ENCODE results near the gene GABRR1.

Gene GABRR1

GRCh38 chr6:89250239-89250638 lies 33.1 kb upstream of the GABRR1 start:
- ATAC-seq: no peak
- TF ChIP-seq SNAI2 (CRISPR knock-in tag; IDR thresholded peaks at IDR 0.05): no peak
- TF ChIP-seq ZNF565 (CRISPR knock-in tag; conservative IDR thresholded peaks at IDR 0.05; ENCODE audit: low read depth): no peak
- TF ChIP-seq RARB (CRISPR knock-in tag; IDR thresholded peaks at IDR 0.05): no peak
- no peak for TF ChIP-seq PPARA (CRISPR knock-in tag; IDR thresholded peaks at IDR 0.05; ENCODE audit: borderline replicate concordance)
- no peak for TF ChIP-seq POU6F1 (CRISPR knock-in tag; IDR thresholded peaks at IDR 0.05; ENCODE audit: borderline replicate concordance, low read depth)
- no peak for TF ChIP-seq TSHZ2 (CRISPR knock-in tag; IDR thresholded peaks at IDR 0.05)
- no peak for TF ChIP-seq BACH2 (CRISPR knock-in tag; IDR thresholded peaks at IDR 0.05; ENCODE audit: borderline replicate concordance)
- TF ChIP-seq ZNF8 (CRISPR knock-in tag; IDR thresholded peaks at IDR 0.05): no peak
- no peak for TF ChIP-seq ZC3H10 (CRISPR knock-in tag; IDR thresholded peaks at IDR 0.05)
- no peak for TF ChIP-seq ARNTL (CRISPR knock-in tag; IDR thresholded peaks at IDR 0.05; ENCODE audit: borderline replicate concordance, low read depth)
- no peak for TF ChIP-seq CSRNP3 (CRISPR knock-in tag; IDR thresholded peaks at IDR 0.05)

- no peak for TF ChIP-seq POU6F1 (CRISPR knock-in tag; IDR thresholded peaks at IDR 0.05; ENCODE audit: borderline replicate concordance, low read depth)
- TF ChIP-seq ZFP3 (CRISPR knock-in tag; IDR thresholded peaks at IDR 0.05): no peak
- no peak for TF ChIP-seq OSR1 (CRISPR knock-in tag; IDR thresholded peaks at IDR 0.05)
- TF ChIP-seq BACH2 (CRISPR knock-in tag; IDR thresholded peaks at IDR 0.05; ENCODE audit: borderline replicate concordance): no peak
- no peak for TF ChIP-seq CSRNP3 (CRISPR knock-in tag; IDR thresholded peaks at IDR 0.05)
- no peak for TF ChIP-seq ZNF70 (CRISPR knock-in tag; IDR thresholded peaks at IDR 0.05)
- no peak for TF ChIP-seq PPARA (CRISPR knock-in tag; IDR thresholded peaks at IDR 0.05; ENCODE audit: borderline replicate concordance)
- TF ChIP-seq PATZ1 (CRISPR knock-in tag; IDR thresholded peaks at IDR 0.05; ENCODE audit: borderline replicate concordance): no peak
- no peak for TF ChIP-seq CREB5 (CRISPR knock-in tag; IDR thresholded peaks at IDR 0.05; ENCODE audit: low read depth)
- no peak for TF ChIP-seq SNAI2 (CRISPR knock-in tag; IDR thresholded peaks at IDR 0.05)
- no peak for TF ChIP-seq GLIS3 (CRISPR knock-in tag; IDR thresholded peaks at IDR 0.05)
- no peak for TF ChIP-seq TOX (CRISPR knock-in tag; IDR thresholded peaks at IDR 0.05; ENCODE audit: borderline replicate concordance)
- no peak for TF ChIP-seq TCF4 (CRISPR knock-in tag; IDR thresholded peaks at IDR 0.05; ENCODE audit: borderline replicate concordance)
- TF ChIP-seq ARNTL (CRISPR knock-in tag; IDR thresholded peaks at IDR 0.05; ENCODE audit: borderline replicate concordance, low read depth): no peak
- TF ChIP-seq ESRRG (CRISPR knock-in tag; IDR thresholded peaks at IDR 0.05): no peak
- TF ChIP-seq ZNF565 (CRISPR knock-in tag; conservative IDR thresholded peaks at IDR 0.05; ENCODE audit: low read depth): no peak
- TF ChIP-seq ZNF8 (CRISPR knock-in tag; IDR thresholded peaks at IDR 0.05): no peak
- no peak for TF ChIP-seq ZFP30 (CRISPR knock-in tag; IDR thresholded peaks at IDR 0.05)
- no peak for TF ChIP-seq ISL1 (CRISPR knock-in tag; IDR thresholded peaks at IDR 0.05)
- no peak for TF ChIP-seq RARB (CRISPR knock-in tag; IDR thresholded peaks at IDR 0.05)
- ATAC-seq: no peak
These were observed 27.3 kb upstream of the GABRR1 start for GRCh38 chr6:89244241-89244985.
